Adrenal gland (tissue), 5 donors: ENCODE results near the gene ABI3BP.

Source experiments
- CTCF ChIP-seq, 6 experiments: fragments of 450-650 bp in 4 of 6; fragments of 200-600 bp in 2 of 6; sonication (generic) in 1 of 6; IDR thresholded peaks; 1 replicate in 5 of 6; 2 replicates in 1 of 6; pipeline versions ENCODE4 v1.5.1 to v1.8.0; 2016 to 2021; ENCODE audit warnings: antibody characterized with exemption in 6 of 6, mild to moderate bottlenecking in 2 of 6, moderate library complexity in 1 of 6
- POLR2A ChIP-seq, 2 donors: fragments of 450-650 bp; IDR thresholded peaks; one replicate each; pipeline ENCODE4 v1.6.1; 2017; ENCODE audit warnings: antibody characterized with exemption in 2 of 2, mild to moderate bottlenecking in 2 of 2, moderate library complexity in 1 of 2
- donor health status: DM: no; HTN: no; CAD: no.

DNA sequence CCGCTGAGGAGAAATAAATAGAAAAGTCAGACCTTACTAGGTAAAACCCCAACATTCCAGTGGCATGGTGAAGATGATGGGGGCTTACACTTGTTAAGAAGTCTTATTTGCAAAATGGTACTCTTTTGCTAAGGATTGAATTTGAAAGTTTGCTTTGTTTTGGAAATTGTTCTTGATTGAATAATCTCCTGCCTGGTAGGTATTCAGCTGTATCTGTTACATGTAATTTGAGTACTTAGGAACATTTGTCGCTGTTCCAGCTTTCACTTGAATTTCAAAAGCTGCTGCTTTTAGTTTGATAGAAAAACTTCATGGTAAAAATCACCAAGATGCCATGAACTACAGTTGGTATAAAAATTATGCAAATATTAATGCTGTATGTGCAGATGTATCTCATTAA, 239.4 kb downstream of the ABI3BP start:
- TF ChIP-seq POLR2A (IDR thresholded peaks at IDR 0.05) (no peak), CTCF (IDR thresholded peaks at IDR 0.05) (no peak)
